Neural progenitor cell (in vitro differentiated cells): Measurements from ENCODE around the gene PCDH17.

Experiments
- EZH2 ChIP-seq: fragments of 200-600 bp; sonication (generic); IDR thresholded peaks from 2 replicates; pipeline ENCODE4 v1.6.1; 2017; ENCODE audit warnings: antibody characterized with exemption, mild to moderate bottlenecking, moderate library complexity
- TF ChIP-seq, protein P1 (sequence below): fragments of 200-600 bp; sonication (generic); IDR thresholded peaks from 2 replicates; pipeline ENCODE4 v1.5.1; 2017; ENCODE audit warnings: antibody characterized with exemption, mild to moderate bottlenecking

DNA sequence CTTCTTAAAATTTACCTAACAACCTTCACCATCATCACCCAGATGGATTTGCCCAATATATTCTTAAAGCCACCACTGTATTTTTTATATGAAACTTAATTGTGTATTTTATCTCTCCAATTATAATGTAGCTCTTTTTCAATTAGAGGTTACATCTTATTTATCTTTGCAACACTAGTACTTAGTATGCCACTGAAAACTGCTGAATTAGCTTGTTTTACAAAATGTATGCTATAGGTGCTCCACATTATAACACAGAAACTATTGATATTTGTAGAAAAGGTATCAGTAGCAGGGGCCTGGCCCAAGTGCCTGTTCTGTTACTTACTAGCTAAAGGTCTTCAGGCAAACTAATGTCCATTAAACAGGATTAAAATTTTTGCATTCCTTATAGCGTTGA is 35.8 kb upstream of the PCDH17 start:
- TF ChIP-seq, protein P1, sequence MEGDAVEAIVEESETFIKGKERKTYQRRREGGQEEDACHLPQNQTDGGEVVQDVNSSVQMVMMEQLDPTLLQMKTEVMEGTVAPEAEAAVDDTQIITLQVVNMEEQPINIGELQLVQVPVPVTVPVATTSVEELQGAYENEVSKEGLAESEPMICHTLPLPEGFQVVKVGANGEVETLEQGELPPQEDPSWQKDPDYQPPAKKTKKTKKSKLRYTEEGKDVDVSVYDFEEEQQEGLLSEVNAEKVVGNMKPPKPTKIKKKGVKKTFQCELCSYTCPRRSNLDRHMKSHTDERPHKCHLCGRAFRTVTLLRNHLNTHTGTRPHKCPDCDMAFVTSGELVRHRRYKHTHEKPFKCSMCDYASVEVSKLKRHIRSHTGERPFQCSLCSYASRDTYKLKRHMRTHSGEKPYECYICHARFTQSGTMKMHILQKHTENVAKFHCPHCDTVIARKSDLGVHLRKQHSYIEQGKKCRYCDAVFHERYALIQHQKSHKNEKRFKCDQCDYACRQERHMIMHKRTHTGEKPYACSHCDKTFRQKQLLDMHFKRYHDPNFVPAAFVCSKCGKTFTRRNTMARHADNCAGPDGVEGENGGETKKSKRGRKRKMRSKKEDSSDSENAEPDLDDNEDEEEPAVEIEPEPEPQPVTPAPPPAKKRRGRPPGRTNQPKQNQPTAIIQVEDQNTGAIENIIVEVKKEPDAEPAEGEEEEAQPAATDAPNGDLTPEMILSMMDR: no peak
- TF ChIP-seq EZH2: no peak
